HepG2 (cell line): ENCODE measurements around the gene PSMD1. TPM values are rescaled to one million over a fixed set of nuclear protein-coding genes. Genes with fewer than 3 reads are reported as not detected.

Source experiments
- ATAC-seq: fragments of 200-7000 bp; cut with Tn5 transposase; 3 replicates; pipeline ENCODE4 v1.9.1; 2020; ENCODE audit warnings: mild to moderate bottlenecking, moderate library complexity
- BruUV-seq: library from RNA; stranded (reverse); fragments of 400-500 nt; replicated peaks from 2 replicates; lab custom pipeline; 2021; lab: Mats Ljungman, UMichigan
- CTCF ChIA-PET: fragments of 300-600 bp; formaldehyde crosslinking; extraction: SDS; loops from one replicate; lab custom pipeline; 2021; ENCODE audit warnings: low total read pairs, inconsistent platforms, low intra/inter-chr PET ratio; lab: Yijun Ruan, JAX
- POLR2A ChIA-PET: fragments of 350-600 bp; sonication (Branson Sonifier 250); formaldehyde crosslinking; loops from one replicate; lab custom pipeline; 2020; ENCODE audit warnings: antibody characterized with exemption, inconsistent platforms; lab: Yijun Ruan, JAX
- DNase-seq: peaks from one replicate; pipeline ENCODE4 v3.0.0-alpha.2; 2015; ENCODE audit warnings: low spot score
- FAIRE-seq: peaks from 3 replicates; lab custom pipeline; 2011; peaks lifted over from hg19 to GRCh38; lab: Jason Lieb, UNC
- H2AFZ ChIP-seq: one replicate; pipeline ENCODE4 v1.6.1; 2011; ENCODE audit warnings: low read length, inconsistent platforms
- H3K27ac ChIP-seq: fragments of 300-600 bp; 3 replicates; pipeline ENCODE4 v1.8.0; 2011; ENCODE audit warnings: mixed run types, mild to moderate bottlenecking, mixed read lengths, low read length, inconsistent platforms; ENCODE audit not compliant: insufficient read depth; ENCODE audit errors: extremely low read length
- H3K27me3 ChIP-seq, 2 experiments: fragments of 200-600 bp in 1 of 2; 2 replicates in 1 of 2; 3 replicates in 1 of 2; pipeline versions ENCODE4 v1.6.0 to v1.8.0; 2011; ENCODE audit warnings: low read length in 2 of 2, mild to moderate bottlenecking in 2 of 2, moderate library complexity in 2 of 2, inconsistent platforms in 1 of 2; ENCODE audit not compliant: insufficient read depth in 2 of 2, control insufficient read depth in 1 of 2
- H3K36me3 ChIP-seq, 2 experiments: fragments of 200-600 bp in 1 of 2; replicated peaks in 1 of 2; 2 replicates in 1 of 2; 3 replicates in 1 of 2; pipeline versions ENCODE4 v1.5.1 to v1.8.0; 2011; ENCODE audit warnings: low read length in 2 of 2, inconsistent platforms in 1 of 2; ENCODE audit not compliant: insufficient read depth in 2 of 2, control insufficient read depth in 1 of 2
- H3K4me1 ChIP-seq: 2 replicates; pipeline ENCODE4 v1.5.1; 2012; ENCODE audit warnings: low read length, inconsistent platforms; ENCODE audit not compliant: insufficient read depth
- H3K4me2 ChIP-seq: 2 replicates; pipeline ENCODE4 v1.6.0; 2011; ENCODE audit warnings: low read depth, low read length, inconsistent platforms
- H3K4me3 ChIP-seq, 3 experiments: fragments of 200-600 bp in 1 of 3; sonication (generic), shearing (Covaris generic) in 1 of 3; replicated peaks in 1 of 3; 2 replicates each; pipeline ENCODE4 v1.5.1; 2011 to 2016; ENCODE audit warnings: low read length in 3 of 3, inconsistent platforms in 2 of 3, low read depth in 2 of 3, mild to moderate bottlenecking in 2 of 3, control low read depth in 1 of 3, mixed read lengths in 1 of 3; ENCODE audit not compliant: insufficient read depth in 1 of 3
- H3K79me2 ChIP-seq: one replicate; pipeline ENCODE4 v1.6.1; 2011; ENCODE audit warnings: low read length, inconsistent platforms; ENCODE audit not compliant: insufficient read depth
- H3K9ac ChIP-seq: 2 replicates; pipeline ENCODE4 v1.6.0; 2011; ENCODE audit warnings: mild to moderate bottlenecking, low read depth, low read length, inconsistent platforms; ENCODE audit not compliant: insufficient read depth
- H3K9me3 ChIP-seq: 2 replicates; pipeline ENCODE4 v1.5.1; 2012; ENCODE audit warnings: mild to moderate bottlenecking, low read length
- H4K20me1 ChIP-seq: 2 replicates; pipeline ENCODE4 v1.6.0; 2011; ENCODE audit warnings: inconsistent platforms, mild to moderate bottlenecking, low read length, moderate library complexity; ENCODE audit not compliant: insufficient read depth
- ASH2L ChIP-seq: fragments of 300-600, 200-600 bp; sonication (generic); IDR thresholded peaks from 2 replicates; pipeline ENCODE4 v1.7.0; 2017; ENCODE audit warnings: low read depth, mild to moderate bottlenecking, moderate library complexity, mixed read lengths, low read length; ENCODE audit not compliant: insufficient read length
- CTCF ChIP-seq: sonication (generic); formaldehyde crosslinking; IDR thresholded peaks from 2 replicates; pipeline ENCODE4 v1.5.0; 2020; ENCODE audit warnings: mild to moderate bottlenecking, missing genetic modification reagents, moderate library complexity
- GMEB1 ChIP-seq: sonication (generic); formaldehyde crosslinking; IDR thresholded peaks from 2 replicates; pipeline ENCODE4 v1.5.1; 2020; ENCODE audit warnings: missing genetic modification reagents, mild to moderate bottlenecking, borderline replicate concordance
- HOMEZ ChIP-seq: IDR thresholded peaks from 2 replicates; pipeline ENCODE4 v1.6.1; 2016; ENCODE audit warnings: low read depth
- RAD21 ChIP-seq: fragments of 450-650 bp; formaldehyde crosslinking; IDR thresholded peaks from 2 replicates; pipeline ENCODE4 v1.5.0; 2020; ENCODE audit warnings: mild to moderate bottlenecking
- ZBTB25 ChIP-seq: IDR thresholded peaks from 2 replicates; pipeline ENCODE4 v1.6.1; 2018; ENCODE audit warnings: missing genetic modification reagents
- ZFAT ChIP-seq: sonication (generic); formaldehyde crosslinking; conservative IDR thresholded peaks from 2 replicates; pipeline ENCODE4 v1.8.1; 2023; ENCODE audit warnings: missing genetic modification reagents, inconsistent platforms
- ZNF142 ChIP-seq: sonication (generic); formaldehyde crosslinking; IDR thresholded peaks from 2 replicates; pipeline ENCODE4 v1.4.0; 2020; ENCODE audit warnings: missing genetic modification reagents
- ZNF225 ChIP-seq: sonication (generic); formaldehyde crosslinking; IDR thresholded peaks from 2 replicates; pipeline ENCODE4 v1.4.0; 2020; ENCODE audit warnings: mild to moderate bottlenecking, missing genetic modification reagents
- WGBS: methylation state at CpG from one replicate; pipeline ENCODE4 v1.1.6; 2017; ENCODE audit warnings: low lambda C conversion rate; 5-methylcytosine and 5-hydroxymethylcytosine counted together
- in situ Hi-C: cut with HindIII; loops from 2 replicates; pipeline ENCODE4 v1.10.0; 2017; ENCODE audit warnings: low pct_unique_long_range_greater_than_20kb; ENCODE audit not compliant: extremely low pct_ligation_motif_present
- intact Hi-C: fragments of 100-400 bp; cut with micrococcal nuclease; formaldehyde crosslinking; loops from one replicate; pipeline ENCODE4 v1.10.0; 2022; ENCODE audit not compliant: unreplicated experiment
- polyA plus RNA-seq, 8 experiments: library from polyadenylated mRNA; depleted of rRNA in 3 of 8; stranded (reverse) in 7 of 8; unstranded in 1 of 8; fragments of >200 nt; fragmentation: Illumina TruSeq in 4 of 8; extraction: Trizol in 4 of 8; gene quantifications; 2 replicates each; pipeline versions ENCODE4 v1.2.1 to v1.2.3, GENCODE V29; 2011 to 2016; ENCODE audit warnings: low read depth in 4 of 8, missing spikeins in 1 of 8, mixed read lengths in 1 of 8; ENCODE audit not compliant: insufficient read depth in 1 of 8
- total RNA-seq, 5 experiments: library from RNA; depleted of rRNA; stranded (reverse); fragments of >200 nt; fragmentation: Illumina TruSeq; extraction: Trizol; gene quantifications; 2 replicates each; pipeline ENCODE4 v1.2.3, GENCODE V29; 2016; ENCODE audit warnings: low read depth in 1 of 5

Gene PSMD1
- total and polyA plus RNA-seq, 2 of the 13 experiments (the other 11 are each of a cell fraction or from before 2014, with no cell fraction given) = 136 to 191 TPM

- FAIRE-seq = no peak
- no peak overlapping the region for H3K4me3 ChIP-seq
- H3K27me3 ChIP-seq = no peaks in the 10 kb centered on the region
- peak; percentile 50 for DNase-seq
- no peak overlapping the region for H3K9ac ChIP-seq
- ChIA-PET POLR2A (interaction anchor here (1.5 kb wide), 1 partner anchor 54 kb away, joined by 6 read pairs; no protein-coding TSS in a partner anchor), CTCF (interaction anchor here (0.9 to 2.5 kb wide), 5 partner anchors 69 to 348 kb away, joined by 3 to 13 read pairs (median 3); no protein-coding TSS in a partner anchor)
- no peaks in the 10 kb centered on the region for H3K9me3 ChIP-seq
- 36% methylated on average over 3 of the region's 3 CpGs for WGBS
- BruUV-seq = no TSS peak
- intact Hi-C loops (loop anchor here (1.0 to 5.0 kb wide), 3 partner anchors 88 to 348 kb away; no protein-coding TSS in a partner anchor), in situ Hi-C loops (loop anchor here (10.0 kb wide), 1 partner anchor 311 kb away; no protein-coding TSS in a partner anchor)
- H2AFZ ChIP-seq = no peak overlapping the region
- H3K27ac ChIP-seq = no peak overlapping the region
- no peak overlapping the region for H3K4me2 ChIP-seq
- peaks cover 5 to 46% of the 10 kb centered on the region in 2 experiments for H3K36me3 ChIP-seq
- peaks cover 23% of the 10 kb centered on the region for H3K4me1 ChIP-seq
- peak; percentile 82 for ATAC-seq
- H4K20me1 ChIP-seq = no peaks in the 10 kb centered on the region
- peaks cover 12% of the 10 kb centered on the region for H3K79me2 ChIP-seq
- TF ChIP-seq ZBTB25 (CRISPR knock-in tag) (peak; percentile 31; the same call in 1 of the 2 replicates), ZFAT (CRISPR knock-in tag) (no peak), GMEB1 (CRISPR knock-in tag) (no peak), ZNF142 (CRISPR knock-in tag) (no peak), RAD21 (CRISPR knock-in tag) (peak; percentile 59; the same call in 1 of the 2 replicates), ZNF225 (CRISPR knock-in tag) (no peak), HOMEZ (0 out of 2 replicates have a peak, but pooled peaks have one; percentile 42), CTCF (CRISPR knock-in tag) (peak; percentile 79), ASH2L (peak; percentile 31)
Measured at GRCh38 chr2:231104115-231104713, 47.5 kb downstream of the PSMD1 start.
